HG03571 (cell line): Measurements from ENCODE around the gene BTBD18.
"Not testable (repeated sequence)": the region's sequence is repeated elsewhere in the genome, so short reads cannot be mapped to it uniquely, and the experiment has no call there.

Source experiments
- ATAC-seq: cut with Tn5 transposase; IDR thresholded peaks from one replicate; pipeline ENCODE4 v1.9.1; 2021; ENCODE audit not compliant: unreplicated experiment

The BTBD18 gene

DNA sequence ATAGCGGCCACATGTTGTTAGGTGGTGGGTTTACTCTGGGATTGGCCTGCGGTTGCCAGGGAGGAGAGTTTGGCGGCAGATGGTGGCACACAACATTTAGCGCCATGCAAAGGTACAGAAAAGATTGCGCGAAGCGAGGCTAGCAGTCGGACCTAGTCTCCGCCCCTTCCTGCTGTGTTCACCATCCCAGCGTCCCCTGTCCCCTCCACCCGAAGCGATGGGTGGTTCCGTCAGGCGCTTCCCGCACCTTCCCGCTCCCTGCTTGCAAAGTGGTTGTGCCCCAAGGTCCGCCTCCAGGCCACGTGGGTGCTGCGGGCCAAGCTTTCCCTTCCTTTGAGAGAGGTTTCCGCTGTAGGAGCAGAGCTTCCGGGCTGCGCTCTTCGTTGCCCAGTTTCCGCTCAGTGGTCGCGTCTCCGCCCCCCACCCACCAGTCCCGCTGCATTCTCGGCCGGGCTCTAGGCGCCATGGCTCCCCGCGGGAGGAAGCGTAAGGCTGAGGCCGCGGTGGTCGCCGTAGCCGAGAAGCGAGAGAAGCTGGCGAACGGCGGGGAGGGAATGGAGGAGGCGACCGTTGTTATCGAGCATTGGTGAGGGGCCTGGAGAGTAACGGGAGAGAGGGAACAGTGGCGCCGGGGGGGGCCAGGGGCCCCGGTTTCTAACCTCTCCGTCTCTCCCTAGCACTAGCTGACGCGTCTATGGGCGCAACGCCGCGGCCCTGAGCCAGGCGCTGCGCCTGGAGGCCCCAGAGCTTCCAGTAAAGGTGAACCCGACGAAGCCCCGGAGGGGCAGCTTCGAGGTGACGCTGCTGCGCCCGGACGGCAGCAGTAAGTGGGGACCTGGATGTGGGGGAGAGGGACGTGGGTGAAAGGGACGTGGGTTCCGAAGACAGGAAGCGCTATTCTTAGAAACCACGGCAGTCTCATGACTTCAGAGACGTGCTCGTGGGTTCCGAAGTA lies 10.2 kb downstream of the BTBD18 start, which contains the start of gene SELENOH:
SELENOH (plus strand) TSS at position 360 of the 955 bp plus-strand sequence; CDS start at position 465, 105 bp downstream.
- ATAC-seq, result peak; percentile 91

DNA sequence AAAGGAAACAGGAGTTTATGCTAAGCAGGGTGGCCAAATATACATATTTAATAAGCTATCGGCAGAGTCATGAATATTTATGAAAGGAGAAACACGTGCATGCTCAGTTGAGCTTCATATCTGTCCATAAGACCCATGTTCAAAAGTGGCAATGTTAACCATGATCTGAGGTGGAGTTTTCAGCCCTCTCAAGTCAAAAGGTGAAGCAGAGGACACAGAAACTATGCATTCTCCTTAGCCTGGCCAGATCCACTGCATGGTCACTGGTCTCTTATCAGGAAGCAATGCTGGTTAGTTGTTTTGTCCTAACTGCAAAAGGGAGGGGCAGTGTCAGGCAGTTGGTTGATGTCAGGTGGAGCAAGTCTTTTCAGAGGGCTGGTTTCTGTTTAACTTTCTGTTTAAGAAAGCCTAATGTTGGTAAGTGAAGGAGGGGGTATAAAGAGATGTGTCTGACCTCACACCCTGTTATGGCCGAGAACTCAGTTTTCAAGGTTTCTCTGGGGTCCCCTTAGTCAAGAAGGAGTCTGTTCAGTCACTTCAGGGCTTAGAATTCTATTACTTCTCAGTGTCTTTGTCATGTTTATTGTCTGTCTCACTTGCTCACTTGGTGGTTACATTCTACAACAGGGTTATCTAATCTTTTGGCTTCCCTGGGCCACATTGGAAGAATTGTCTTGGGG lies 15.9 kb downstream of the BTBD18 start:
- ATAC-seq, result no peak

DNA sequence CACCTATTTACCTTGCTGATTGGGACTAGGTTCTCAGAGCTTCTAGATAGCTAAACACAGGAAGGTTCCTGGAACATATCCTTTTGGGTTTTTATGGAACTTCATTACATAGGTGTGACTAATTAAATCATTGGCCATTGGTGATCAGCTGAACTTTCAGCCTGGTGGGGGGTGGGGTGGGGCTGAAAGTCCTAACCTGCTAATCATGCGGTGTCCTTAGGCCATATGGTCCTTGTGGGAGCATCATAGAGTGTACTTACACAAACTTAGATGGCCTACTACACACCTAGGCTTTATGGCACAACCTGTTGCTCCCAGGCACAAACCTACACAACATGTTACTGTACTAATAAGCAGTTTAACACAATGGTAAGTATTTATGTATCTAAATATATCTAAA lies 19.0 kb downstream of the BTBD18 start:
- no peak for ATAC-seq

DNA sequence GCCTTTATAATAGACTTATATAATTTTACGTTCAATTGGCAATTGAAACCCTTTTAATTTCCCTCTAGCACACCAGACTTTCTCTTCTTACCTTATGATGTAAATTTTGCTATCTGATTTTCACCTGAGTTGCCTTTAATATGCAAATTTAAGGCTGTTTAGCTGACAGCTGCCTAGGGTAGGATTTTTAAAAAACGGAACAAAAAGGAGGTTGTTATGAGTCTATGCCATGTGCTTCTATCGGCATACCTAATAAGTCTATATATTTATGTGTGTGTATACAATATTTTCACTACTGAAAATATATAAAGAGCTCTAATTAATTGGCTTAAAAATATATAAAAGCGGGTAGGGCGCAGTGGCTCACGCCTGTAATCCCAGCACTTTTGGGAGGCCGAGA lies 22.1 kb downstream of the BTBD18 start:
- ATAC-seq, result no peak

DNA sequence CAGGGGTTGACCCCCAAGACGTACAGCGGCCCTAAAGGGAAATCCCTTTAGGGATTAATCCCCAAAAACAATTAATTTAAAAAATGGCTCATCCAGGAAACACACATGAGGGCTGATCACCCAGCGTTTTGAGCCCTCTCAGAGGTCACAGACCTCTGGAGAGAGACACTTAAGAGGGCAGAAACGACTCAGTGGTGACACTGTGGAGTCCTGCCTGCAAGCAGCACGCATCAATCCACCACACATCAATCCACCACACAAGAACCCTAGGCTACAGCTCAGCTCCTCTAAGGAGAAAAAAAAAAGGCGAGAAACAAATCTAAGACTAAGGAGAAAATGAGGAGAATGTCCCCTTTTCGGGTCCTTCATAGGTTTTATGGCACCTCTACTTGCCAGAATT lies 22.8 kb downstream of the BTBD18 start:
- no peak for ATAC-seq

DNA sequence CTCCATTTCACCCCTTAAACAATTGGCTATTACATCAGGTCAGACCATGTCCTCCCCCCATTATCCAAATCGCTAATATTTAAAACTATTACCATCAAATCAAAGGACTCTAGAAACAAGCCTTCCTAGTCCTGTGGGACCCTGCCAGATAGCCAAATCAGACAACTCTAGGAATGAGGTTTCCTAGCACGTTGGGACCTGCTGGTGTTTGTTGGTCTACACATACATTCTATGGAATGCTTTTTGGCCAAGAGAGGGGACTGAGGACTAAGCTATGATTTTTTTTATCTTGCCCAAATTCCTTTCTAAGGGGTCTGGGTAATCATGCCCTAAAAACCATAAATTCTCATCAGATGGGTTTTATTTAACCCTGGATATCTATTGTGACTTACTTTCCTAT lies 24.4 kb downstream of the BTBD18 start:
- no peak for ATAC-seq

DNA sequence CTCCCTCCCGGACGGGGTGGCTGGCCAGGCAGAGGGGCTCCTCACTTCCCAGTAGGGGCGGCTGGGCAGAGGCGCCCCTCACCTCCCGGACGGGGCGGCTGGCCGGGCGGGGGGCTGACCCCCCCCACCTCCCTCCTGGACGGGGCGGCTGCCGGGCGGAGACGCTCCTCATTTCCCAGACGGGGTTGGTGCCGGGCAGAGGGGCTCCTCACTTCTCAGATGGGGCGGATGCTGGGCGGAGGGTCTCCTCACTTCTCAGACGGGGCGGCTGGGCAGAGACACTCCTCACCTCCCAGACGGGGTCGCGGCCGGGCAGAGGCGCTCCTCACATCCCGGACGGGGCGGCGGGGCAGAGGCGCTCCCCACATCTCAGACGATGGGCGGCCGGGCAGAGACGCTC lies 34.9 kb downstream of the BTBD18 start:
- ATAC-seq, result not testable (repeated sequence)

DNA sequence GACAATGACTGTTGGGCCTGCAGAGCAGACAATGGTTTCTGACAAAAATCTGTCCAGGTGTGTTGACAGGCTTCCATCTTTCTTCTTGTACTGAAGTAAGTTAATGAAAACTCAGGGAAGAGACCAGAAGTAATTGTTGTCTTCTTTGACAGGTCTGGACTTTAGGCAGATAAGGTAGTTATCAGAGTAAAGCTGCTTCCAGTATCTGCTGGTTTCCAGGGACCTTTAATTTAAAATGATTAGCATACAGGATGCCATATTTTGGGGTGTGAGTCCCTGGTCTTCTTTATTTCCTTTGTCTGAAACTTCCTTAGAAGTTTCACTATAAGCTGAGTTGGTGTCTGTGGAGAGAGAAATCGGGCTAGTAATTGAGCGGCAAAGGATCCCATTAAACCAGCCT lies 37.8 kb downstream of the BTBD18 start:
- ATAC-seq, result no peak

DNA sequence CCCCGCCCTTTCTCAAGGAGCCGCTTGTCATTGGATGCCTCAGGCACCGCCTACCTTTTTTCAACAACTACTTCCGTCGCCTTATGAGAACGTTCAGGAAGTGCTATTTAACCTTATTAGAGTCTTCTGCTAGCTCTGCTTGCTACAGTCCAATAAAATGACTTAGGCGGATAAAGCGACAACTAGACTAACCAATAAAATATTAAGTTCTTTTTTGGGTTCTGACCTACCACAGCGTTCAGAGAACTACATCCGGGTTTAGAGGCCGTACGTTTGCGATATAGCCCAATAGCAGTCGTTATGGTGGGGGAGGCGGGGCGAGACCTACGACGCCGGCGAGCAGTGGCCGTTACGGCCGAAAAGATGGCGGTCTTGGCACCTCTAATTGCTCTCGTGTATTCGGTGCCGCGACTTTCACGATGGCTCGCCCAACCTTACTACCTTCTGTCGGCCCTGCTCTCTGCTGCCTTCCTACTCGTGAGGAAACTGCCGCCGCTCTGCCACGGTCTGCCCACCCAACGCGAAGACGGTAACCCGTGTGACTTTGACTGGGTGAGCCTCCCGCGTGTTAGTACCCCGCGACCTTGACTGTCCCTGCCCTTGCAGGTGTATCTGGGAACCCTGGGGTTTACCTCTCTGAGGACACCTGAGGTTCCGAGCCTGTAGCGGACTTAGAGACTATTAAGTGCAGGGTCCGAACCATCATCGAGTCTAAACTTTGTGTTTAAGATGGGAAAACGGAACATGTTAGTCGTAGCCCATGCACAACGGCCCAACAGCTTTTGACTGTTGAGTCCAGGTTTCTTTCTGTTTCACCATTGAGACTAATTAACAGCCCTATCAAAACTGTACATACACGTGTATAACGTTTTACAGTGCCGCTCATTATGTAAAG lies 39.1 kb downstream of the BTBD18 start, which contains the start of gene TMX2:
TMX2 (plus strand) TSS at position 338 of the 895 bp plus-strand sequence; CDS start at position 364, 26 bp downstream.
- peak; percentile 92 for ATAC-seq

DNA sequence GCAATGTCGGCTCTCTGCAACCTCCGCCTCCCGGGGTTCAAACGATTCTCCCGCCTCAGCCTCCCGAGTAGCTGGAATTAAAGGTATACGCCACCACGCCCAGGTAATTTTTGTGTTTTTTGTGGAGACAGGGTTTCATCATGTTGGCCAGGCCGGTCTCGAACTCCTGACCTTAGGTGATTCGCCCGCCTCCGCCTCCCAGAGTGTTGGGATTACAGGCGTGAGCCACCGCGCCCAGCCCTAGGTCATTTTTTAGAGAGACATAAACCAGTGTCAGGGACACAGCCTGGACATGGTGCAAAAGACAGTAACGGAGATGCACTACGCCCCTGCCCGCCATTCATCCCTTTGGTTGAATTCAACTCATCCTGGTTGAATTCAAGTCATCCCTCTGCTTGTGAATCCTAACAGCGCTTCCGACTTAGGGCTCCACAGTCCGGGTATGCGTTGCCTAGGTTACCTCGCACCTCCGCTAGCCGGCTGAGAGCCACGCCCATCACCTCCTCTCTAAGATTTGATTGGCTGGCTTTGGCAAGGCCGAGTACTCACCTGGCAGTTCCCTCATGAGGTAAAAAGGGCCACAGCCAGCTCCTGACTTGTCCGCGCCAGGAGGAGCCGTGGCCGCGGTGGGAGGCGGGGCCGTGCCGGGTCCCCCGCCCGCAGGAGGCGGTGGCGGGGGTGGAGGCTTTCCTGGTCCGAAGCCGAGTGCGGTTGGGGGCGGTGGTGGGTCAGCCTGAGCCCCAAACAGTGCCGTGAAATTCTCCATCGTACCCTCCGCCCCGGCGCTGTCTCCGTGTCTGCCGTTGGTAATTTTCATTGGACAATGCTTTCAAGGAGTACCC lies 40.0 kb downstream of the BTBD18 start, which contains the start of gene MED19:
MED19 (minus strand) TSS at position 802 of the 842 bp plus-strand sequence; CDS start at position 766, 36 bp downstream.
- ATAC-seq, result peak; percentile 36

DNA sequence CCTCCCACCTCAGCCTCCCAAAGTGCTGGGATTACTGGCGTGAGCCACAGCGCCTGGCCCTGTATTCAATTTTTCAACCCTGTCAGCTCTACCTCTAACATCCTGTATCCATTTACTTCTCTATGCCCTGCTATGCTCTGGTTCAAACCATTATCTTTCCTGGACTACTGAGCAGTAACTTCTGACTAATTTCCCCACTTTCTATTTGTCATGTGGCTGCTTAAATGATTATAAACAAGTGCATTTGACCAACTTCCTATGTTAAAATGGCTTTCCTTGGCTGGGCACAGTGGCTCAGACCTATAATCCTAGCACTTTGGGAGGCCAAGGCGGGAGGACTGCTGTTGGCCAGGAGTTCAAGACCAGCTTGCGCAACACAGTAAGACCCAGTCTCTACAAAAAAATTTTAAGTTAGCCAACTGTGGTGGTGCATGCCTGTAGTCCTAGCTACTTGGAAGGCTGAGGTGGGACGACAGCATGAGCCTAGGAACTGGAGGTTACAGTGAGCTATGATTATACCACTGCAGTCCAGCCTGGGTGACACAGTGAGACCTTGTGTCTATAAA lies 41.7 kb downstream of the BTBD18 start:
- ATAC-seq, result no peak

DNA sequence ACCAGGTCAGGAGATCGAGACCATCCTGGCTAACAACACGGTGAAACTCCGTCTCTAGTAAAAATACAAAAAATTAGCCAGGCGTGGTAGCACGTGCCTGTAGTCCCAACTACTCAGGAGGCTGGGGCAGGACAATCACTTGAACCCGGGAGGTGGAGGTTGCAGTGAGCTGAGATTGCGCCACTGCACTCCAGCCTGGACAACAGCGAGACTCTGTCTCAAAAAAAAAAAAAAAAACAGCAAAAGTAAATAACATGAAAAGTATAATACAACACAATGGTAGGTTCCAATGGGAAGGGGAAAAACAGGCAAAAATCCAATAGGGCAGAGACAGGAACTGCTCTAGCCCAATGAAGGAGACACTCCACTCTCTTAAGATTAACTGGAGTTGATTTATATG lies 46.2 kb downstream of the BTBD18 start:
- not testable (repeated sequence) for ATAC-seq

DNA sequence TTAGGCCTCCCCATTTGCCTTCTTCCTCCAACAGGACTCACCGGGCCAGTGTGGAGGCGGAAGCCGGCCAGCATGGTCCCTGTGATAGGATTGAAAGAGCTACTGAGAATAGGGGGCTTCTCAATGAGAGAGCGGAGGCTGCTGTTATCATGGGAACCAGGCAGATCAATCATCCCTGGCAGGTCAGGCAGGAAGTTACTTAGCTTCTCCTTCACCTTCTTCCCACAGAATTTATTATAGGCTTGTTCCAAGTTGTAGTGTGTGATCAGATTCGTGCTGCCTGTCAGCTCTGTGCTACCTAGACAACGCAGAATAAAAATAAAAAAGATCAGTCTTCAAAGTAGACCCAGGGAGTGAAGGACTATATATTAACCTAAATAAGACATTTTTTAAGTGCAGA lies 46.7 kb downstream of the BTBD18 start:
- no peak for ATAC-seq

DNA sequence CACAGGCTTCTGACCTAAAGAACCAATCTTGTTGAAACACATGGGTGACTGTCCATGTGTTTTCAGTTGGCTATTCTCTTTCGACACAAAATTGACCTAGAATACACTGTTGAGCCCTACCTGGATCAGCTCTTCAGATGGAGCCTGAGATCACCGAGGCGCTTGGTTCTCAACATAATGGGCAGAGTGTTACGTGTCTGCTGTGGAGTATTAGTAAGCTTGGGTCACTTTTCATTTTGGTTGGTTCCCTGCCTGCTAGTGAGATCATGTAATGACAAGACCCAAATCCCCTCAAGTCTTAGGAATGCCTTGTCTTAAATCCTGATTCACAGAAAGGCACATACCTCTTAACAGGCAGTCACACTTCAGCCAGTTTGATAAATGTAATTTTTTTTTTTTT lies 48.3 kb downstream of the BTBD18 start:
- no peak for ATAC-seq

DNA sequence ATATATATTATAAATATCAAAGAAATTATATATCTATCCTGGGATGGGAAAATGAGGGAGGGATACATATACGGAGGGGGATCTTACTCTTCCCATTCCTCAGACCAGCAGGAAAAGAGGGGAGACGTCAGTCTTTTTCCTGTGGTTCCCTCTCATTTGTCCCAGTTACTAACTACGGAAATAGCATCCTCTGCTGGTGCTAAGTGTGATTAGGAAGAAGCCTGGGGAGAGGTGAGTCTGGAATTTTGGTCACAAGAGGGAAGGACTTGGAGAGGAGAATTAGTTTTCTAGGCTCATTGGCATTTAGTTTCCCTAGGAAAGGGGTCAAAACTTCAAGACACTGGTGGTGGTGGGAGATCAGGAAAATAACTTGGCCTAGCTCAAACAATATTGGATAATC lies 51.2 kb downstream of the BTBD18 start:
- ATAC-seq, result no peak

DNA sequence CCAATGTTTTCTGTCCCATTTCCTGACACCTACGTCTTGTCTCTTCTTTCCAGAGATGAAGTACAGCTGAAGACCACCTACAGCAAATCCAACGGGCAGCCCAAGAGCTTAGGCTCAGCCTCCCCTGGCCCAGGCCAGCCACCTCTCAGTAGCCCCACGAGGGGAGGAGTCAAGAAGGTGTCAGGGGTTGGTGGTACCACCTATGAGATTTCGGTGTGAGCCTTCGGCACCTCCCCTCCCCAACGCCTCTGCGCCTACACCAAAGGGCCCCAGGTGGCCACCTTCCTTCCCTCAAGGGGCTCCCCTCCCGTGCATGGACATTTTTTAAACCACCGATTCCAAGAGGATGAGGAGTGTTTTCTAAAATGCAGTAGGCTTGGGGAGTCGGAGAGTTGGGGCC lies 51.8 kb downstream of the BTBD18 start:
- no peak for ATAC-seq

DNA sequence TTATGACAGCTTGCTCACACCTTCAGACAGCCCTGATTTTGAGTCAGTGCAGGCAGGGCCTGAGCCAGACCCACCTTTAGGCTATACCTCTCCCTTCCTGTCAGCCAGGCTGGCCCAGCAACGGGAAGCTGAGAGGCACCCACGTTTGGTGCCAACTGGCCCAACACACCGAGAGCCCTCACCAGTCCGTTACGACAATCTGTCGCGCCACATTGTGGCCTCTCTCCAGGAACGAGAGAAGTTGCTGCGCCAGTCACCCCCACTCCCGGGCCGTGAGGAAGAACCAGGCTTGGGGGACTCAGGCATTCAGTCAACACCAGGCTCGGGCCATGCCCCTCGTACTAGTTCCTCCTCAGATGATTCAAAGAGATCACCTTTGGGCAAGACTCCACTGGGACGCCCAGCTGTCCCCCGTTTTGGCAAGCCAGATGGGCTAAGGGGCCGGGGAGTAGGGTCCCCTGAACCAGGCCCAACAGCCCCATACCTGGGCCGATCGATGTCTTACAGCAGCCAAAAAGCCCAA lies 52.7 kb downstream of the BTBD18 start:
- no peak for ATAC-seq
